Ammon's horn (tissue), 1 donor: ENCODE data around the gene FRS3.

Source experiments
- DNase-seq: peaks from one replicate; pipeline ENCODE4 v3.0.0-alpha.2; 2016; ENCODE audit warnings: low spot score

Gene FRS3

GRCh38 chr6:41728073-41728936, 51.4 kb downstream of the FRS3 start:
- DNase-seq: peak; percentile 76

DNA sequence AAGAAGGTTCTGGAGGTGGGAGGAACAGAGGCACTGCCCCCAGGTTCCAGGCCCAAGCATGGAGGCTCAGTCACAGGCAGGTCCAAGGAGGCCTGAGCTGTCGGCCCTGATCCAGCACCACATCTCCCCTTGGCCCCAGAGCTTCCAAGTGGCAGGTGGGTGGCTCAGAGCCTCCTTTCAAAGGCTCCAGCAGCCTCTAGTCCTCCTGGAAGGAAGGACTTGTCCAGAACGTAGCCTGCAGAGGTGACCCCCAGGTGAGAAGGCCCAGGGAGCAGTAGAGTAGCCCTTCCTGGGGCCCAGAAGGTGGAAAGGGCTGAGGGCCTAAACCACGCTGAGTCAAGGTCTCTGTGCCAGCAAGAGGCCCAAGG, 52.0 kb downstream of the FRS3 start:
- DNase-seq: no peak

DNA sequence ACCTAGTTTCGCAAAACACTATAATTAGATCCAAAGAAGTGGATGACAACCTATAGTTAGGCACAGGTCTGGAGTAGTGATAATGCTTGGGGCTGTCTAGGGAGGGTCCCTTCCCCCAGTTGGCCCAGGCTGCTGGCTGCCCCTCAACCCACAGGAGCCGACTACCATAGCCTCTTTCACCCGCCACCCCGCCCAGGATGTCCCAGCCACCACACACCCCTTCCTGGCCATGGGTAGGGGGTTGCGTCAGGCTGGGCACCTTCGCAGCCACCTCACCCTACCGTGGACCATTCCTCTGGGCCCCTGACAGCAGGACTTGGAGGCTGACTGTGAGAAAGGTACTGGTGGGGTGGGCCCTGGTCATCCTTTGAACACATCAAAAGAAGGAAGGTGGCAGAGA, 52.8 kb downstream of the FRS3 start:
- no peak for DNase-seq

GRCh38 chr6:41724586-41725501, 54.9 kb downstream of the FRS3 start:
- DNase-seq: no peak

DNA sequence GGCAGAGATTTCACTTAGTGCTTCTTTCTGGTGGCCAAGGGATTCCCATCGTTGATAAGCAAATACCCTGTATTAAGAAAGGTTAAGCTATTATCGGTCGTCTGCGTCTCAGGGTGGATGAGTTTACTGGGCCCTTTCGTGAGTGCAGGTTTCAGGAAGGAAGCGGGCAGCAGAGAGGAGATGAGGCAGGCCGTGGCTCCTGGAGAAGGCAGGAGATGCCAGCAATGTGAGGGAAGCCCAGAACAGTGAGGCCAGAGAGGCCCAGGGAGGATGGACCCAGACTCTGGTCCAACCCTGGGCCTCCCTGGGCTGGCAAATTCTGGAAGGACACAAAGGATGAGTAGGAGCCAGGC, 55.5 kb downstream of the FRS3 start:
- DNase-seq: peak; percentile 19

GRCh38 chr6:41723530-41724227, 56.0 kb downstream of the FRS3 start:
- DNase-seq: peak; percentile 85

- no peak for DNase-seq
Observed at GRCh38 chr6:41722969-41723529, 56.7 kb downstream of the FRS3 start.

GRCh38 chr6:41721414-41721813, 58.3 kb downstream of the FRS3 start:
- no peak for DNase-seq

DNA sequence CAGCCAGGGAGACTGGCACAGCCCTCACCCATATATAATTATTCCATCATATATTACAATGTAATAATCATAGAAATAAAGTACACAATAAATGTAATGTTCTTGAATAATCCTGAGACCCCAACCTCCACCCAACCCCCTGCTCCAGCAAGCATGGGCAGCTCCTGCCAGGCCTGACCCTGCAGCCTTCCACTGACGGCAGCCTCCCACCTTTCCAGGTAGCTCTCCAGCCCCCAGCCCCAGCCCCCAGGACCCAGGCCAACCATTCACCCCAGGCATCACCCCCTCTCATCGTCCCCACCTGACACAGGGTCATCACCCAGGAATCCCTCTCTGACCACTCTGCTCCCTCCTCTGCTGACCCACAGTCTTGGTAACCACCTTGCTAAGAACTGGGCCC, 58.9 kb downstream of the FRS3 start:
- DNase-seq: no peak

DNA sequence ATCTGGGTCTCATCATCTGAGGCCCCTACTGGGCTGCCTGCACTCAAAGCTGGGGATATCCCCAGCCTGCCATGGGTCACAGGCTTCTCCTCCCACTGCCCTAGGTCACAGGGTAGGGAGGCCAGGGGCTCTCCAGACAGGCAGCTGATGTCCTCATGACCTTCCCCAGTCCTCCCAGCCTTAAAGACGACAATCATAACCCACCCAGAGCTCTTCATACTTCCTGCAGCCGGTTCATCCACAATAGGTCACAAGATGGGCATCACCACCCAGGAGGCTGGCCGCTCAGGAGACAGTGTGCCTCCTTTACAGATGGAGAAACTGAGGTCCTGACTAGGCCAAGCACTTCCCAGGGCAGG, 59.5 kb downstream of the FRS3 start:
- no peak for DNase-seq
